Lower leg skin (tissue), 4 donors: ENCODE measurements around the gene ANK2. TPM values are rescaled to one million over a fixed set of nuclear protein-coding genes. Genes with fewer than 3 reads are reported as not detected.

ENCODE experiments used
- DNase-seq, 2 donors: peaks; one replicate each; pipeline ENCODE4 v3.0.0-alpha.2; 2019; ENCODE audit warnings: low spot score in 2 of 2
- H3K4me3 ChIP-seq: fragments of 200-600 bp; sonication (generic); 2 replicates; pipeline ENCODE4 v1.5.1; 2017; ENCODE audit warnings: mild to moderate bottlenecking, low read depth; ENCODE audit not compliant: poor library complexity, severe bottlenecking
- POLR2A ChIP-seq, 2 donors: fragments of 450-650 bp; IDR thresholded peaks; one replicate each; pipeline ENCODE4 v1.6.1; 2016 to 2017; ENCODE audit warnings: antibody characterized with exemption in 2 of 2, mild to moderate bottlenecking in 1 of 2, moderate library complexity in 1 of 2
- WGBS, 2 donors: methylation state at CpG; one replicate each; pipeline ENCODE4 v1.1.5; 2018; 5-methylcytosine and 5-hydroxymethylcytosine counted together
- intact Hi-C: fragments of 100-400 bp; cut with DNase I; formaldehyde crosslinking; loops from one replicate; pipeline ENCODE4 v1.15.0; 2023; ENCODE audit warnings: low total_unique reads
- total RNA-seq, 4 donors: library from RNA; depleted of rRNA; stranded (reverse); fragments of >200 nt; gene quantifications; one replicate each; pipeline ENCODE4 v1.1.0, GENCODE V29; 2016
- TF ChIP-seq, protein P1 (sequence below), 3 donors: fragments of 450-650 bp; IDR thresholded peaks; one replicate each; pipeline ENCODE4 v1.5.1; 2016; ENCODE audit warnings: antibody characterized with exemption in 3 of 3, mild to moderate bottlenecking in 3 of 3, moderate library complexity in 2 of 3

Gene ANK2
- total RNA-seq, 4 donors from 2014 or later: 7.1 to 28.8 (median 18.3) TPM

DNA sequence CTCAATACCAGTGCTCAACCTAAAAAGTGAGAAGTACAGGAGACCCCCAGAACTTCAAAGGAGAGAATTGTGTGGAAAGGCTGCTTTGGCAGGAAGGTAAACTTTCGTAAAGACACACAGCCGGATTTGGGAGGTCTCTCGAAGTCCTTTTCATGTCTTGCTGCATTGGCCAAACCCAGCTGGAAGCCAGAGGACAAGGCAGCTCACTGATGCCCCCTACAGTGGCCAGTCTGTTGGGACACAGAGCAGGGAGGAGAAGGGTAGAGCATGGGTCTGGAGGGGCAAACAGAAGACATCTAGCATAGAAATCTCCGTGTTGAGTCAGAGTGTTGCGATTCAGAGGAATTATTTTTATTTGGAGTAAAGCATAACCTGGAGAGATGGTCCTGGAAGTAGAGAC is 198.9 kb downstream of the ANK2 start:
- intact Hi-C loops: no loop called here
- no peak overlapping the region for H3K4me3 ChIP-seq
- DNase-seq: no peak
- WGBS, 2 donors: 86 to 91% methylated on average over 5 of the region's 5 CpGs
- TF ChIP-seq POLR2A (IDR thresholded peaks at IDR 0.05): no peak
- TF ChIP-seq, protein P1, sequence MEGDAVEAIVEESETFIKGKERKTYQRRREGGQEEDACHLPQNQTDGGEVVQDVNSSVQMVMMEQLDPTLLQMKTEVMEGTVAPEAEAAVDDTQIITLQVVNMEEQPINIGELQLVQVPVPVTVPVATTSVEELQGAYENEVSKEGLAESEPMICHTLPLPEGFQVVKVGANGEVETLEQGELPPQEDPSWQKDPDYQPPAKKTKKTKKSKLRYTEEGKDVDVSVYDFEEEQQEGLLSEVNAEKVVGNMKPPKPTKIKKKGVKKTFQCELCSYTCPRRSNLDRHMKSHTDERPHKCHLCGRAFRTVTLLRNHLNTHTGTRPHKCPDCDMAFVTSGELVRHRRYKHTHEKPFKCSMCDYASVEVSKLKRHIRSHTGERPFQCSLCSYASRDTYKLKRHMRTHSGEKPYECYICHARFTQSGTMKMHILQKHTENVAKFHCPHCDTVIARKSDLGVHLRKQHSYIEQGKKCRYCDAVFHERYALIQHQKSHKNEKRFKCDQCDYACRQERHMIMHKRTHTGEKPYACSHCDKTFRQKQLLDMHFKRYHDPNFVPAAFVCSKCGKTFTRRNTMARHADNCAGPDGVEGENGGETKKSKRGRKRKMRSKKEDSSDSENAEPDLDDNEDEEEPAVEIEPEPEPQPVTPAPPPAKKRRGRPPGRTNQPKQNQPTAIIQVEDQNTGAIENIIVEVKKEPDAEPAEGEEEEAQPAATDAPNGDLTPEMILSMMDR (IDR thresholded peaks at IDR 0.05): no peak

DNA sequence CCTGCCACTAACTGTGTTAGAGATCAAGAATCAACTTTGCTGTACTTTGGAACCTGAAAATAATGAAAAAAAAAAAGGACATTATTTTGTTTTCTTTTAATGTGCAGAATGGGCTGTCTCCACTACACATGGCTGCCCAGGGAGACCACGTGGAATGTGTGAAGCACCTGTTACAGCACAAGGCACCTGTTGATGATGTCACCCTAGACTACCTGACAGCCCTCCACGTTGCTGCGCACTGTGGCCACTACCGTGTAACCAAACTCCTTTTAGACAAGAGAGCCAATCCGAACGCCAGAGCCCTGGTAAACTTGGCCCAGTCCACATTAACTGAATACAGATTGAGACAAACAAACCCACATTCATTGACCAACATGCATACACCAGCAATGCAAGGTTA is 206.2 kb downstream of the ANK2 start:
- TF ChIP-seq, protein P1 (IDR thresholded peaks at IDR 0.05): no peak
- TF ChIP-seq POLR2A (IDR thresholded peaks at IDR 0.05): no peak
- intact Hi-C loops: no loop called here
- 79 to 91% methylated on average over 6 of the region's 6 CpGs for WGBS, 2 donors
- H3K4me3 ChIP-seq: no peak overlapping the region
- no peak for DNase-seq

DNA sequence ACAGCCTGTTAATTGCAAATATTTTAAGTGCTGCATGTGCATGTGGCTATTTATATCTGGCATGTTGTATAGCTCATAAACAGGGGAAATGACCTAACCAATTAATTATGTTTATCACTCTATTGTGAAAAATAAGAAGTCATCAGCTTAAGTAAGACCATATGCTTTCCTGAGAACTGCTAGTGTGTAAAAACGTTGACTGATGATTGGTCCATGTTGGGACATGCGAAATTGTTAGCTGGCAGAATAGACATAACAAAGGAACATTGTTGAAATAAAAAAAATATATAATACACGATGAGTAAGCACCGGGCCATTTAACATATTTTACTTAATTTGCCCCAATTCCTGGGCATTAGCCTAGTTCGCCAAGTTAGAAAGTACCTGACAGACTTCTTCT is 207.5 kb downstream of the ANK2 start:
- no peak overlapping the region for H3K4me3 ChIP-seq
- 58 to 62% methylated on average over 5 of the region's 5 CpGs for WGBS, 2 donors
- intact Hi-C loops: no loop called here
- no peak for DNase-seq
- TF ChIP-seq POLR2A (IDR thresholded peaks at IDR 0.05): no peak
- TF ChIP-seq, protein P1 (IDR thresholded peaks at IDR 0.05): no peak

DNA sequence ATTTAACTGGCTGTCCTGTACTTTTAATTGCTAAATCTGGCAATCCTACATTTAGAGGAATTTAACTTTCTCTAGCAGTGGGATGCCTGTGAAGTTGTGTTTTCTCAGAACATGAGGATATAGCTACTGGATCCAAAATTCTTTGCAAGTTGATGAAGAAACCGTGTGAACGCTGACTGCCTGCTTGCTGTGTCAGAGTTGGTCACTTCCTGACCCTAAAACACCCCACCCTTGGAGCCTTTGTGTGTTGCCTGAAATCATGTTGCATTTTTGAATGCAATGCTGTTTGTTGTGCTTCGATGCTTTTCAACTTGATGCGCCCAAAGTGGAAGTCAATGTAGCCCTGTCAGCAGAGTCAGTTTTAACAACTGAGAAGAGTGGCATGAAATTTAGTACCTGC is 211.2 kb downstream of the ANK2 start:
- DNase-seq: no peak
- no peak overlapping the region for H3K4me3 ChIP-seq
- TF ChIP-seq, protein P1 (IDR thresholded peaks at IDR 0.05): no peak
- no peak for TF ChIP-seq POLR2A (IDR thresholded peaks at IDR 0.05)
- intact Hi-C loops: no loop called here
- 73 to 87% methylated on average over 4 of the region's 4 CpGs for WGBS, 2 donors

DNA sequence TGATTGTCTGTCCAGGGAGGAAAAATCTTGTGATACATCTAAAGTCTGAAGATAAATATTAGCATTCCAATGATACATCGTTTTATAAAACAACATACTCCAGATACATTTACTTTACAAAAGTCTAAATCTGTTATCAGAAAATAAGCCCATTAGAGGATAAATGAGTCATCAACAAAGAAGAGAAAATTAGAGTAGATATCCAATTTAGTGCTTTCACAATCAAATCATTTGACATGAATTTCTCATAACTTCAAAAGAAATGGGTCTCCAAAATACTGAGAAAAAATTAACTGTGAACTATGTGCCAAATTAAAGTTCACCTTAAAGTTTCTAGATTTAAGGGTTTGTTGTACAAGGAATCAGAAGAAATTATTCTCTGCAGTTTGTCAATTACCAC is 213.8 kb downstream of the ANK2 start:
- intact Hi-C loops: no loop called here
- 80 to 83% methylated on average over 1 of the region's 1 CpG for WGBS, 2 donors
- TF ChIP-seq POLR2A (IDR thresholded peaks at IDR 0.05): no peak
- TF ChIP-seq, protein P1 (IDR thresholded peaks at IDR 0.05): no peak
- H3K4me3 ChIP-seq: no peak overlapping the region
- DNase-seq: no peak

DNA sequence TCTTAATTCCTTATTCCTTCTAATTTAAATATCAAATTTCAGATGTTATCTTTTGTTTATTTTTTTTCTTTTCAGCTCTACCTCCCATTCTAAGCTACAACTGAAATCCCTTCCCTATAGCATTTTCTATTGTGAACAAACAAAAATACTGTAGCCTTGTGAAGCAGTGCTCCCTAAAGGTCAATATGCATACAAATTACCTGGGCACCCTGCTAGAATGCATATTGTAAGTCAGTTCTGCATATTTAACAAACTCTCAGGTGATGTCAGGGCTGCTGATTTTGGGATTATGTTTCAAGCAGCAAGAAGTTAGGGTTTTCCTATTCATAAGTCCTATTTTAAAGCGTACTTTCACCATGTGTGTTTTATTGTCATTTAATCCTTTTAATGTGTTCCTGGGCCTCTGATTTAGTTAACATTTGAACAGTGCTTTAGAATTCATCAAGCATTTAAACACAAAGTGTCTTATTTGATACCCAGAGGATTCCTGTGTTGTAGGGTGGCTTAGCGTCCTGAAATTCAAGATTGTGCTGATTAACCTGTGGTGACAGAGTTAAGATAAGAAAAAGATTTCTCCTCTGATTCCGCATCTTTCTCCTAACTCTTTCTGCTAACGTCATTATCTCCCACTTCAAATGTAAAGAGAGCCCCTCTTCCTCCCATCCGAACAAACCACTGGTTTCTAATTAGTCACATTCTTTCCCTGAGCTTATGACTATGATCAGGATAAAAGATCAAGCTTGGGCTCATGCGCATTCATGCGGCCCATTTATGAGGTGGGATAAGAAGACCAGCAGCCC is 221.3 kb downstream of the ANK2 start:
- no peak for DNase-seq
- H3K4me3 ChIP-seq: no peak overlapping the region
- 79 to 83% methylated on average over 7 of the region's 7 CpGs for WGBS, 2 donors
- intact Hi-C loops: no loop called here
- TF ChIP-seq, protein P1 (IDR thresholded peaks at IDR 0.05): no peak
- no peak for TF ChIP-seq POLR2A (IDR thresholded peaks at IDR 0.05)
